Stimulated activated CD8-positive, alpha-beta memory T cell treated with anti-CD3 and anti-CD28 coated beads, Interleukin-12 subunit alpha, Interleukin-12 subunit beta, amount 100 ng/mL, for 4 hours (primary cell): ENCODE data around the gene JMY.

Source experiments
- DNase-seq: peaks from one replicate; pipeline ENCODE4 v3.0.0-alpha.2; 2020; ENCODE audit warnings: low read depth

JMY gene

DNA sequence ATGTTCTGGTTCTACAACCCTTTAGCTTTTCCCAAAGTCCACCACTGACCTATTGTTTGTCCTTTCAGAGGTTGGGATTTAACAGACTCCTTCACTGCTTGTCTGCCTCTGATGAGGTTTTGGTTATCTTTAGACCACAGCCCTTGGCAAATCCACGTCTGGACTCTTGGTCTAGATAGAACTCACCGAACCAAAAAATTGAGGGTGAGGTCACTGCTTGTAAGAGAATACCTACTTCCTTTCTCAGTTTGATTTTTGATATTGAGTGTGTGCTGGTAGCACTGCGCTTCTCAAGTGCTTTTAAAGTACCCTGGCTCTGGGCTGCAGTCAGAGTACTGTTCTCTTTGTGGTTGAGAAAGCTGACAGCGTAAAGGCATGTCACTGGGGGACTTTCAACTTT lies 61.7 kb downstream of the JMY start:
- no peak for DNase-seq

DNA sequence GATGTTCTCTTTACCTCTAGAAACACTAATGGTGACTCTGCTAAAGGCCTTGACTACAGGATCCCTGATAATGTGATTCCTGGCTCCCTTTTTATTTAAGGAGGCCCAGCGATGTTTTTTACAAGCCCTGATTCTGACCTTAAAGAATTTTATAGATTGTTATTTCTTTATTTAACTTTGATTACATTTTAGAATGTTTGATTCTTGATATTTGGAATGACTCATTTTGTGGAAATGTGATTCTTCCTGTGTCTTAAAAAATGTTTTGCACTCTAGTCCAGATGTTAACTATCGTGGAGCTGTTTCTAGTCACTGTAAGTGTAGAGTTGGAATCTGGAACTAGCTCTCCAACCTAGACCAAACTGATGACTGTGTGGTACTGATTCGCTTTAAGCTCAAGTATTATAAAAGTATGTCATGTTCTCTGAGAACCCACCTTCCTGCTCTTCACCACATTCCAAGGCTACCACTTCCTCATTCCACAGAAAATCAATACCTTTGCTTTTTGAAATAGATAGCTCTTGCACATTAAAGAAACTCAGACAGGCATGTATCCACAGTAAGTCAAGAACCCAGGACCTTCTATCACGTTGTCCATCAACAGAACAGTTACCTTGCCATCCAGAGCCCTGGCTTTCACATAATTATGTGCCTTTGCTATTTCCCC lies 65.2 kb downstream of the JMY start:
- no peak for DNase-seq

DNA sequence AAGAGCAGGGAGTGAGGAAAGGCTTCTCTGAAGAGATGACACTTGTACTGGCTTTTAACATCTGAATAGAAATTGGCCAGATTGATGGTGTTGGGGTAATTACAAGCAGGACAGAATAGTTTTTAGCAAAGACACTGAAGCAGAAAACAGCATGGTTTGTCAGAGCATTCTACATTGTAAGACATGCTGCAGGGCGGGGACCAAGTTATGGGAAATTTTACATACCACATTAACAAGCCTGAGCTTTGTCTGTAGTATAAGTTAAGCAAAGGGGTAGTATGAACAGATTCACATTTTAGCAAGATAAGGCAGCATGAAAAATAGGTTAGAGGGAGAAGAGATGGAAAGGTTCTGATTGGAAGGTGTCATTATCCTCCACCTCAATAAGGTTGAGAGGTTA lies 66.5 kb downstream of the JMY start:
- DNase-seq: no peak

DNA sequence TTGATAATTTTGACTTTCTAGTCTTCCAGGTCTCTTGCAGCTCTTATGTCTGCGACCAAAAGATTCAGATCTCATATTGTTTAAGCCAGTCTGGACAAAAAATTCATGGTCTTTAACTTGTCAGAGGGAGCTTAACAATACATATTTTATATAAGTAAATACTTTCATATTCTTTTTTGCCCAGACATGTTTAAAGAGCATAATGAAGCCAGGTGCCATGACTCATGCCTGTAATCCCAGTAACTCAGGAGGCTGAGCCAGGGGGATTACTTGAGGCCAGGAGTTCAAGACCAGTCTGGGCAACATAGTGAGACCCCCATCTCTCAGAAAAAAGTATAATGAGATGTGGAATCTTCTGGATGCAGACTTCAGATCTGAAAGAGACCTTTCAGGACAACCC lies 69.8 kb downstream of the JMY start:
- DNase-seq: no peak

DNA sequence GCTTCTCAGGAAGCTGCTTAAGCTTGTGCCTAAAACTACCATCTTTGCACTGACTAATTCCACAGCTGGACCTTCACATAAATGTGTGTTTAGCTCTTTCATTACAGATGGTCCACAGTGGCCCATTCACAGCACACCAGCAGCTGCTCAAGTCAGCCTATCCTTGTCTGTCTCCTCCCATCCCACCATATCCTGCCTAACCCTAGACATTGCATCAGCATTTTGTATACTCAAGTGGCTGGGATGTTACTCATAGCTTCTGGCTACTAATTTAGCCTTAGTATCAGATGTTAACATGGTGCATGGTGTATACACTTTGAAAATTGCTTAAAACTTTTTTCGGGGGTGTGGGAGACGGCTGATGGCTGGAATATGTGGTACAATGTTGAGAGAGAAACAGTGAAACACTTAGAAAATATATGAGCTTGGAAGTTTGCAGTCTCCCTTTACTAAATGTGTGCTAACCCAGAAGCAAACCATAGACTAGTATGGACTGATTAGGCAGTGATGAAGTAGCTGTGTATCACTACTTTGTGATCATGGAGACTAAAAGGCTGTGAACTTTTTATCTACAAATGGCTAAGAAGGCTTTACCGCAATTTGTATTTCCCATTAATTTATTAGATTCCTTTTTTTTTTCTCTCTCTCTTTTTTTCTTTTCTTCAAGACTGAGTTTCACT lies 83.1 kb downstream of the JMY start:
- no peak for DNase-seq

DNA sequence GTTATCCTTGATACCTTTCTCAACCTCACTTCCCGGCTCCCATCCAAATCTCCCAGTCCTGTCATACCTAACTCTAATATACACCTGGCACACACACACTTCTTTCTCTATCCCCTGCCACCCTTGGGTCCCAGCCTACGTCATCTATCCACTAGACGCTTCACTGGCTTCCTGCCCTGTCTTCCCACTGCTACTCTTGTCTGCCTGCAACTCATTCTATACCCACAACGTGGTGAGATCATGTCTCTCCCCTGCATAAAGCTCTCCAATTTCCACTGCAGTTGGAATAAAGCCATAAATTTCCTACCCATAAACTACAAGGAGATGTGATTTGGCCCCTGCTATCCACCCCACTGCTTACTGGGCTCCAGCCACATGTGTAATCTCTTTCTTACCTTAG lies 93.5 kb downstream of the JMY start:
- DNase-seq: no peak

GRCh38 chr5:79330071-79330470 lies 94.1 kb downstream of the JMY start:
- no peak for DNase-seq

DNA sequence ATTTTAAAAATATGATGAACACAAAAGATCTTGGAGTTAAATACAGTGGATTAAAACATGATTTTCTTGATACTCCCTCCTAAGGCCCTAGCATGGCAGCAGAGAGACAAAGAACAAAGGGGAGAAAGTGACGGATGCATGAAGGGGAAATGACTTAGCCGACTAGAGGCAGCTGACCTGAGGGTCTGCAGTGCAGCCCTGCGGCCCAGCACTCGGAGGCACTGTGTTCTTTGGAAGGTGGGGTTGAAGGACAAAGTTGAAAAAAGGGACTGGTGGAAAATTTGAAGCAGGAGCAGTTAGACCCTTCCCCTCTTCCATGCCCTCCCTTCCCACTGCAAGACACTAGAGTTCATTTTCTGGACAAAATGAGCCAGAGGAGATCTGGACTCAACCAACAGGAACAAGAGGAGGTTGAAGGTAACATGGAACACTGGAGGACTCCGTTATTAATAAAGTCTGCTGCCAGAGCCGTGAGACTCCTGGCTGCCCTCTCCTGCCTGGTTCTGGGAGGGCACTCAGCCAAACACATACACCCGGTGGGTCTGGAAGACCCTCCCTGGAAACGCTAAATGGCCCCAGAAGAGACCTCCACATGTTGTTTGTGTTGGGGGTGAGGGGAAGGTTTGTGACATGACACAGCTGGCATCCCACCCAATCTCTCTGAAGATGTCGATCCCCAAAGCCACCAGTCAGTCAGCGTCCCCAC lies 98.1 kb downstream of the JMY start:
- no peak for DNase-seq

GRCh38 chr5:79346420-79346824 lies 110.5 kb downstream of the JMY start:
- DNase-seq: no peak

- no peak for DNase-seq
These were observed 113.1 kb downstream of the JMY start for GRCh38 chr5:79349047-79349446.

DNA sequence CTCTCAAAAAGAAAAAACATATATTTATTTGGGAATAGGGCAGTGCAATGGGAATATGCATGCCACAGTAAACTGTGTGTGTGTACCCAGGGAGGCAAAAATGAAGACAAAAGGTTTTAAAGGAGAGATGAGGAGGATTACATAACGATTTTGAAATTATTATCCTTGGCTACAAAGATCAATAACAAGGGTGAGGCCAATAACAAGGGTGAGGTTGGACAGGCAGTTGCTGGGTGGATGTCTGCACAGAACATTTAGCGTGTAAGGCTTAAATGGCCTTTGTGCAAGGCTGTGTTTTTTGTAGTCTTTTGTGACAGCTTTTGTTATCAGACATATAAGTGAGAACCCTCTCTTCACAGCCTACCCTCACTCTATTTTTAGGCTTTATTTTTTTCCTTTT lies 114.0 kb downstream of the JMY start:
- no peak for DNase-seq

GRCh38 chr5:79357398-79357797 lies 121.5 kb downstream of the JMY start:
- DNase-seq: no peak
